Progenitor cell of endocrine pancreas (in vitro differentiated cells): ENCODE data around the gene SLC38A10. TPM values are rescaled to one million over a fixed set of nuclear protein-coding genes. Genes with fewer than 3 reads are reported as not detected.

Source experiments
- DNase-seq: peaks from one replicate; pipeline ENCODE4 v3.0.0; 2021; ENCODE audit warnings: low spot score; ENCODE audit not compliant: unreplicated experiment
- H3K27ac Mint-ChIP-seq: 2 replicates; pipeline ENCODE4 v1.8.0; 2021; ENCODE audit warnings: mild to moderate bottlenecking, moderate library complexity, mixed read lengths
- H3K27me3 Mint-ChIP-seq: 2 replicates; pipeline ENCODE4 v1.8.0; 2021; ENCODE audit warnings: mixed read lengths
- H3K36me3 Mint-ChIP-seq: 2 replicates; pipeline ENCODE4 v1.8.0; 2022; ENCODE audit warnings: mixed read lengths; ENCODE audit not compliant: insufficient read depth
- H3K4me1 Mint-ChIP-seq: 2 replicates; pipeline ENCODE4 v1.8.0; 2021; ENCODE audit warnings: low read depth, mixed read lengths
- H3K4me3 Mint-ChIP-seq: 2 replicates; pipeline ENCODE4 v1.8.0; 2021; ENCODE audit warnings: low read depth, mild to moderate bottlenecking, moderate library complexity, mixed read lengths
- H3K9me3 Mint-ChIP-seq: 2 replicates; pipeline ENCODE4 v1.8.0; 2021; ENCODE audit warnings: low read depth, mixed read lengths
- CTCF ChIP-seq: fragments of 200-600 bp; sonication (generic); IDR thresholded peaks from one replicate; pipeline ENCODE4 v1.5.0; 2021; ENCODE audit warnings: antibody characterized with exemption, mild to moderate bottlenecking; ENCODE audit not compliant: unreplicated experiment
- total RNA-seq: library from RNA; stranded (reverse); gene quantifications from 2 replicates; pipeline ENCODE4 v1.2.1, GENCODE V29; 2021

The SLC38A10 gene
- total RNA-seq, 1 donor from 2014 or later: 130 TPM

GRCh38 chr17:81324177-81324850 lies 29.2 kb upstream of the SLC38A10 start:
- Mint-ChIP-seq H3K4me1 (peaks cover 7% of the 10 kb centered on the region), H3K36me3 (no peaks in the 10 kb centered on the region), H3K27ac (no peak overlapping the region), H3K9me3 (no peaks in the 10 kb centered on the region), H3K27me3 (no peaks in the 10 kb centered on the region), H3K4me3 (no peak overlapping the region)
- TF ChIP-seq CTCF: no peak
- DNase-seq: no peak

- H3K27ac Mint-ChIP-seq: no peak overlapping the region
- H3K4me3 Mint-ChIP-seq: no peak overlapping the region
- no peak for TF ChIP-seq CTCF
- H3K27me3 Mint-ChIP-seq: no peaks in the 10 kb centered on the region
- no peaks in the 10 kb centered on the region for H3K9me3 Mint-ChIP-seq
- H3K4me1 Mint-ChIP-seq: peaks cover 4% of the 10 kb centered on the region
- no peak for DNase-seq
- H3K36me3 Mint-ChIP-seq: no peaks in the 10 kb centered on the region
Observed at GRCh38 chr17:81323411-81323868, 28.3 kb upstream of the SLC38A10 start.

GRCh38 chr17:81323083-81323369 lies 27.9 kb upstream of the SLC38A10 start:
- Mint-ChIP-seq H3K36me3 (no peaks in the 10 kb centered on the region), H3K9me3 (no peaks in the 10 kb centered on the region), H3K27ac (no peak overlapping the region), H3K4me1 (peaks cover 7% of the 10 kb centered on the region), H3K27me3 (no peaks in the 10 kb centered on the region), H3K4me3 (no peak overlapping the region)
- no peak for TF ChIP-seq CTCF
- DNase-seq: no peak

- DNase-seq: no peak
- peaks cover 9% of the 10 kb centered on the region for H3K4me1 Mint-ChIP-seq
- H3K27ac Mint-ChIP-seq: no peak overlapping the region
- H3K36me3 Mint-ChIP-seq: no peaks in the 10 kb centered on the region
- no peaks in the 10 kb centered on the region for H3K27me3 Mint-ChIP-seq
- no peak overlapping the region for H3K4me3 Mint-ChIP-seq
- H3K9me3 Mint-ChIP-seq: no peaks in the 10 kb centered on the region
- no peak for TF ChIP-seq CTCF
Observed at GRCh38 chr17:81322271-81323082, 27.4 kb upstream of the SLC38A10 start.

- no peak for TF ChIP-seq CTCF
- Mint-ChIP-seq H3K27ac (no peak overlapping the region), H3K9me3 (no peaks in the 10 kb centered on the region), H3K36me3 (no peaks in the 10 kb centered on the region), H3K4me1 (peaks cover 7% of the 10 kb centered on the region), H3K27me3 (no peaks in the 10 kb centered on the region), H3K4me3 (no peak overlapping the region)
- no peak for DNase-seq
Observed at GRCh38 chr17:81317961-81318605, 23.0 kb upstream of the SLC38A10 start.
